IMR-90 (cell line): ENCODE measurements around the gene CUTA.
"Not testable (repeated sequence)": the region's sequence is repeated elsewhere in the genome, so short reads cannot be mapped to it uniquely, and the experiment has no call there.

ENCODE experiments used
- CTCF ChIP-seq: conservative IDR thresholded peaks from 2 replicates; pipeline ENCODE4 v1.5.1; 2012; ENCODE audit warnings: mild to moderate bottlenecking, low read depth, low read length, improper control_type of control experiment
- ELK1 ChIP-seq: fragments of 150-350 bp; IDR thresholded peaks from 2 replicates; pipeline ENCODE4 v1.6.1; 2016; ENCODE audit warnings: low read depth, mild to moderate bottlenecking, low read length, moderate library complexity, borderline replicate concordance
- FOS ChIP-seq: fragments of 150-350 bp; IDR thresholded peaks from 2 replicates; pipeline ENCODE4 v1.6.1; 2016; ENCODE audit warnings: low read depth, low read length
- POLR2A ChIP-seq: IDR thresholded peaks from 2 replicates; pipeline ENCODE4 v1.6.1; 2012; ENCODE audit warnings: mild to moderate bottlenecking, low read depth, low read length
- RFX5 ChIP-seq: IDR thresholded peaks from 2 replicates; pipeline ENCODE4 v1.8.0; 2012; ENCODE audit warnings: low read depth, mild to moderate bottlenecking, low read length, moderate library complexity

DNA sequence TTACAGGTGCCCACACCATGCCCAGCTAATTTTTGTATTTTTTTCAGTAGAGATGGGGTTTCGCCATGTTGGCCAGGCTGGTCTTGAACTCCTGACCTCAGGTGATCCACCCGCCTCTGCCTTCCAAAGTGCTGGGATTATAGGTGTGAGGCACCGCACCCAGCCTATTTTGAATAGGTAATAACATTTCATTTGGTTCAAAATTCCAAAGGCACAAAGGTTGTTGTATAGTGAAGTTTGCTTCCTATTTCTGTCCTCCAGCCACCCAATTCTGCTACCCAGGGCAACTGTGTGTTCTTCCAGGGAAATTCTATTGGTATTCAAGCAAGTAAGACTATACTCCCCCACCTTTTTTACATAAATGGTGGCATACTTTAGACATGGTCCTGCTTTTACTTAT, 19.3 kb downstream of the CUTA start:
- not testable (repeated sequence) for TF ChIP-seq CTCF, RFX5, ELK1, POLR2A, FOS
